NCI-H2029 (cell line): ENCODE measurements around the gene UBL3.

Experiments
- DNase-seq: peaks from one replicate; lab custom pipeline; 2025; lab: John Stamatoyannopoulos, UW

Gene UBL3

GRCh38 chr13:29850213-29850898, at the start of gene UBL3:
Gene UBL3, minus strand, starts transcription at chr13:29850617. Its CDS starts 1,079 bp downstream, at chr13:29849538.
- DNase-seq, result peak; percentile 81

DNA sequence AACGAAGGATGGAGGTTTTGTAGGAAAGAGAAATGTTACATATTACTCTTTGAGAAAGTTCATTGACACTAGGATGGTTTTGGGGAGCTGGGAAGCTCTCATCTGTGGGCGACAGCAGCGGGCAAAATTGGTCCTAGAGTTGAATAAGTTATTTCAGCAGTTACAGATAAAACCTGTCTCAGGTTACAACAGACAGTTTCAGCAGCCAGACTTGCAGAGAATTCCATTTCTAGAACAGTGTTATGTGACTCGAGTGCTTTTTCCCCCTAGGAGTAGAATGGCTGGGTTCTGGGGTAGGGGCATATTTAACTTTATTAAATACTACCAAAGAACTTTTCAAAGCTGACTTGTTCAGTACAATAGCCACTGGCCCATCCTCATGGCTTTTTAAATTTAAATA, 46.7 kb upstream of the UBL3 start:
- no peak for DNase-seq

DNA sequence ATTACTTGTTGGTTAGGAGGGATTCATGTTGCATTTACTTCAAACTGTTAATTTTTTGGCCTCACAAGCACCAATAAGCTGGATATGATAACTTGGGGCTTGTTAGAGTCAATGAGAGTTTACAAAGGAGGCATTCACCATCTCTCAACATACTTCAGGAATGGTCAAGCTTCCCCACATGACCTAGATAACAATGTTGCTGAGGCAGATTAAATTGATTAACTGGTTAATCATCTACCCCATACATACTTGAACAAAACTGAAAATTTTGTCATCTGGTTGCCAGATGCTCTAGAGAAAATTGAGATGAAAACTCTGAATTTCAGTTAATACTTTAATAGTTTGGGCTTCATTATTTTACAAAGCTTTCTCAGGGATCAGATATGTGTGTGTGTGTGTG, 43.0 kb upstream of the UBL3 start:
- DNase-seq, result no peak

- DNase-seq, result no peak
These were observed 41.7 kb upstream of the UBL3 start for GRCh38 chr13:29892151-29892550.

DNA sequence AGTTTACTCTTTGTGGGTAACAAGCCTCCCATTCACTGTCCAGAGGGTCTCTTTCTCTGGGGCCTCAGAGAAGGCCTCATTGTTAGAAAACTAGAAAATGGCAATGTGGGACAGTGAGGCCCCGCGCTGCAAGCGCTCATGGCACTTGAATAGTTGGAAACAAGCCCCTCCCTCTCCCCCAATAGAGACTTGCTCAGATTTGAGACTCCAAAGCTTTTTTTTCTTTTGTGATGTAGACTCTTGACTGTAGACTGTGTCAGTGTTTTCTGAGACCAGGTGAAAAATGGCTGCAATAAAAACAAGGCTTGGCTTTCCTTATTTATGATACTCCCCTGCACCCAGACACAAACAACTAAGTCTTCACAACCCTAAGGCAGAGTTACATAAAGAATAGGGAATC, 38.7 kb upstream of the UBL3 start:
- DNase-seq, result no peak

- no peak for DNase-seq
These were observed 37.9 kb upstream of the UBL3 start for GRCh38 chr13:29888306-29888705.

GRCh38 chr13:29887686-29888085, 37.3 kb upstream of the UBL3 start:
- DNase-seq, result no peak

DNA sequence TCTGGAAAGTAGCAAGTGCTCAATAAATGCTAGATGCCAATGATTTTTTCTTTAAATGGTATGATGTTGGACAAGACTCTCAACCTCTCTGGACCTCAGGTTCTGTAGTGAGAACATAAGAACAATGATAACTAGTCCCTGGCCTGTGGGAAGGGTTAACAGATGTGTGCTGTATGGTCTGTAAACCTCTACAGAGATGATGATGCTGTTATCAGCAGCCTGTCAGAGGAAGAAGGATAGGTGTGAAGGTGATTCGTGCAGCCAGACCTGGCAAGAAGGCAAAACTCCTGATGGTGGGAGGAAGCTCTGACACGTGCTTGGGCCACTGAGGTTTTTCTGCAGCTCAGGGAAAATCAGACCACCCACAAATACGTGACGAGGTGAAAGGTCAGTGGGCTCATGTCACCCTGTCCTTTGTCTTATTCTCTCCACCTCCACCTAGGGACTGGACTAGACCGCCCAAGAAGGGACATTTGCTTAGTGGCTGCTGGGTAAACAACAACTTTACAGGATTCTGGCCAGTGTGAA, 36.7 kb upstream of the UBL3 start:
- DNase-seq, result no peak

DNA sequence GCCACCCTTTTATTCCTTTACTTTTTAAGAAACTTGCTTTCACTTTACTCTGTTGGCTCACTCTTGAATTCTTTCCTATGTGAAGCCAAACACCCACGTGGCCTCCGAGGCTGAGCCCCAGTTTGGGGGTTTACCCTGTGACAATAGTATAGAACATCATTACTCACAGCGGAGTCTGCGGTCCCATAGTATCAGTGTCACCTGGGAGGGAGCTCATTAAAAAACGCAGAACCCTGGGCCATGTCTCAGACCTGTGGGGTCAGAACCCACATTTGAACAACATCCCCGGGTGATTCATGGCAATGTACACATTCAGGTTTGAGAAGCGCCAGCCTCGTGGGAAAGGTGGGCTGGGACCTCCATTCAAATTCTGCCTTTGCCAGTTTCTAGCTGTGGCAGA, 36.0 kb upstream of the UBL3 start:
- no peak for DNase-seq

DNA sequence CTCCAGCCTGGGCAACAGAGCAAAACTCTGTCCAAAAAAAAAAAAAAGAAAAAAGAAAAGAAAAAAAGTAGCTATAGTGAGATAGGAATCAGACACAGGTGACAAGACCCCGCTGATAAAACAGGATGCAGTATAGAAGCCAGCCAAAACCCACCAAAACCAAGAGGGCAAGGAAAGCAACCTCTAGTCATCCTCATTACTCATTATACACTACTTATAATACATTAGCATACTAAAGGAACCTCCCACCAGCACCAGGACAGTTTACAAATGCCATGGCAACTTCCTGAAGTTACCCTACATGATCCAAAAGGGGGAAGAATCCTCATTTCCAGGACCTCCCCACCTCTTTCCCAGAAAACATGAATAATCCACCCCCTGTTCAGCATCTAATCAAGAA, 35.6 kb upstream of the UBL3 start:
- DNase-seq, result no peak

- no peak for DNase-seq
These were observed 34.4 kb upstream of the UBL3 start for GRCh38 chr13:29884671-29885430.

- DNase-seq, result no peak
These were observed 33.6 kb upstream of the UBL3 start for GRCh38 chr13:29883941-29884518.

DNA sequence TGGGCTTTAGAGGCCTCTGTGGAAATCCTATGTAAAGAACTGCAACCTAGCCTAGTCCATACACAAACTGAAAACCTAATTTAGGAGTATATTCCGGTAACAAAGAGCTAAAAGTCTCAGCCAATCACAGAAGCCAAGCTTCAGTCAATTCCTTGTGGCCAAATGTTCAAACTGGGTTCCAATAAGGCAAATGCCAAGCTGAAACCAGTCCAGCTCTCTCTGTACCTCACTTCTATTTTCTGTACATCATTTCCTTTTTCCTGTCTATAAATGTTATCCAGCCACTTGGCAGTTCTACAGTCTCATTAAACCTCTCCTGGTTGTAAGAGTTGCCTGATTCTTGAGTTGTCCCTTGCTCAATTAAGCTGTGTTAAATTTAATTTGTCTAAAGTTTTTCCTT, 31.7 kb upstream of the UBL3 start:
- DNase-seq, result no peak

- no peak for DNase-seq
These were observed 27.7 kb upstream of the UBL3 start for GRCh38 chr13:29878101-29878500.

DNA sequence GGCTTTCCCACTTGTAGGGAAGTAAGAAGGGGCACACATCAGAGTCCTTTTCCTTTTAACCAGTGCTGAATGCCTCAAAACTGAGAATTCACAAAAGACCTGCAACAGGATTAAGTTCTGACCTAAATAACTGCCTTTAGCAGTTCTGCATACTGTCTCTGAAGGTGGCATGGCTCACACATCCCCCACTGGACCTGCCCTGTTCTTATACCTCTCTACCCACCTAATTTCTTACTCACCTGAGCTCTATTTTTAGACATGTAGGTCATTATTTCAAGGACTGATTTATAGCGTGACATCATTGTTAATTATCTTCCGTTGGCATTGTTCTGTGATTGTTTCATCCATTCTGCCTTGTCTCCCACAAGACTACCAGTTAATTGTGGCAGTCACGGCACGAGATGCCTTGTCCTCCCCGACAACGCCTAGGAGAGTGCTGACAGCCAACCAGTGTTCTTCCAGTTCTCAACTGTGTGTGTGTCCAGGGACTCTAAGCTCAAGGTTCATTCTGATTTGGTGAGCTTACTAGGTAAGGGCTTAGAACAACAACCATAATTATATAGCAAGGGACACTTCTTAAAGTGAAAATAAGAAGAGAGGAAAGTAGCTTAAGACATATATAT, 27.1 kb upstream of the UBL3 start:
- no peak for DNase-seq

DNA sequence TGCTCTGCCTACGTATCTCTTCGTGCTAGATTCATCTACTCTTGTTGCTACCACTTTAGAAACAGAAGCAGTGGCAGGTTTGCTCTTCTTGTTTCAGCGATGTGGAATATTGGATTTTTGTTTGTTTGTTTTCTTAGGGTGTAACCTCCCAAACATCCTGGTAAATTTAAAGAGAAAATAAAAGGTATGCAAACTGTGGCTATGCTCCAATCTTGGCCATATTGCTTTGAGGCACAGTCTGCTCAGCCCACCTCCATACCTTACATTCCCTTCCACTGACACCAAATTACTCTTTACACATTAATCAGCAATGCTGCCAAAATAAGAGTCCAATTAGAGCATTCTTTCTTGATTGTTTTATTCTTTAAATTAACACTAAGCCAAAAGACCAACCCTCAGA, 25.2 kb upstream of the UBL3 start:
- no peak for DNase-seq

- no peak for DNase-seq
These were observed 18.2 kb upstream of the UBL3 start for GRCh38 chr13:29868581-29868980.

DNA sequence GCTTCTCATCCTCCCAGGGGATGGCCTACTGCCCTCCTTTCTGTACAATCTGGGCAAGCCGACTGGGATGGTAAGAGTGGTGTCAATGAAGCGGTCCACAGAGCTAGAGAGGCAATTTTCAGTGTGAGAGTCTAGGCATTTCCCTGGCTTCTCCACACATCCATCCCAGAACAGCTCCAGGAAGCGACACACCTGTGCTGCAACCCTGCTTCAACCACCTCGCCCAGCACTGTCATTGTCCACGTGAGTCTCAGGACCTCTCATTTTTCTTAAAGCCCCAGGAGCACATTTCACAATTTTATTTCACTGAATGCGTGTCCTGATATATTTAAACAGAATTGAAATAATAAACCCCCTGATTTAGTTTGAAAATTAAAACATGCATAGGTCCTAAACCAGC, 15.5 kb upstream of the UBL3 start:
- DNase-seq, result no peak

DNA sequence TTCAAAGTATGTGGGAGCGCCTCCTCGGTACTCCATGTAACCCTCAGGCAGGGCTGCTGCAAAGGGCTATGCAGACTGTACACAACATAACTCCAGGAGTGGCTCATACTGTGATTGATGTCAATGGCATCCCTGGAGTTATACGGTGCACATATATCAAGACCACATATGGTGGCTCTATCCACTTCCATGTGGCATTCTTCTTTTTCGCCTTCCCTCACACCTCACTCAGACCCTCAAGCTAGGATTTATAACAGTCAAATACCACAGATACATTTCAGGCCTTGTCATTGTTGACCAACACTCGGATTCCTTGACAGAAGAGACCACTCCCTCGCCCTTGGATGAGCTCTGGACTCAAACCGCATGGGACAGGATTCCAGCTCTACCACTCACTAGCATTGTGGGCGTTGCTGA, 11.3 kb upstream of the UBL3 start:
- no peak for DNase-seq

DNA sequence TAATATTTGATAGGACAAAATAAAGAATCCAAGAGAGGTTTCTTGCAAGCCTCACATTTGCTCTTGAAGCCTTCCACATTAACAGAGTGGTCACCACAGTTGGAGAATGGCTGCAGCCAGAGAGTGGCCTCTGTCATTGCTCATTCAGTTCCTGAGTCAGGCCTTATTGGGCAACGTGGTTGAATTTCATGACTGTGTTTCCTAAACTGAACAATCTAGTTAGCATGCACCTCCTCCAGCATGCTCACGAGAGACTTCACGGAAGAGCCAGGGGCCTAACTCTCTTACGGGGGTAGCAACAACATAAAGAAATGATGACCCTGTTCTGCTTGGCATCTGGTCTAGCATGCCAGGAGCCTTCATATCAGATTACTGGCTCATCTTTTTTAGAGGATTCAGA, 9.6 kb upstream of the UBL3 start:
- DNase-seq, result no peak

GRCh38 chr13:29858667-29859066, 8.2 kb upstream of the UBL3 start:
- DNase-seq, result no peak

DNA sequence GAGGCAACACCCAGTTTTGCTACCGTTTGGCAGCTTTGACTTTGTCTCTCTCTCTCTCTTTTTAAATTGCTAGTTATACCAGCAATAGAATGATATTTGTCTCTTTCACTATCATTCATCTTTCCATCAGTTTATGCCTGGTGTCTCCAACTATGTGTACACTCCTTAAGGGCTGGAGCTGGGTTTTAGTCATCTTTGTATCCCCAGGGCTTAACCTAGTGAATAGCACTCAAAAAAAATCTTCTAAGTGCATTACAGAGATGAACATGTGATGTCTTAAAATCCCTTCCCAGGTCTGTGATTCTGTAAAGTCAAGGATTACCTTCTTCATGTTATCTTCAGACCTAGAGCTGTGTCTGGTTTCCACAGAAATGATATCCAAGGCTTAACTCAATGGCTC, 7.8 kb upstream of the UBL3 start:
- no peak for DNase-seq

- DNase-seq, result no peak
These were observed 6.7 kb upstream of the UBL3 start for GRCh38 chr13:29857085-29857484.
